Measurements from ENCODE around the gene NRDC. TPM values are rescaled to one million over a fixed set of nuclear protein-coding genes. Genes with fewer than 3 reads are reported as not detected.
"Not testable (repeated sequence)": the region's sequence is repeated elsewhere in the genome, so short reads cannot be mapped to it uniquely, and the experiment has no call there.

The NRDC gene
- total and polyA plus RNA-seq, 8 donors: 58.4 to 95.6 (median 79.2) TPM

DNA sequence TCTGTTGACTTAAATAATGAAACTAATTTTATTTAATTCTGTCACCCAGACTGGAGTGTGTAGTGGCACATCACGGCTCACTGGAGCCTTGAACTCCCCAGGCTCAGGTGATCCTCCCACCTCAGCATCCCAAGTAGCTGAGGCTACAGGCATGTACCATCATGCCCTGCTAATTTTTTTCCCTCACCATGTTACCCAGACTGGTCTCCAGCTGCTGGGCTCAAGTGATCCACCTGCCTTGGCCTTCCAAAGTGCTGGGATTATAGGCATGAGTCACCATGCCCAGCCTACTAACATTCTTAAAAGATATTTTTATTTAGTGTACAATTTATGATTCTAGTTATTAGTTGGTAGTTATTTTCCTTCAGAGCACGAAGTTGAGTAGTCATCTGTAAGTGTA is 49.5 kb downstream of the NRDC start:
- 96 to 99% (median 99%) methylated on average over 2 of the region's 2 CpGs for WGBS, 5 donors
- TF ChIP-seq POLR2AphosphoS5 (IDR thresholded peaks at IDR 0.05) (no peak), EP300 (IDR thresholded peaks at IDR 0.05) (no peak), POLR2A (IDR thresholded peaks at IDR 0.05) (no peak)
- TF ChIP-seq, protein P1, sequence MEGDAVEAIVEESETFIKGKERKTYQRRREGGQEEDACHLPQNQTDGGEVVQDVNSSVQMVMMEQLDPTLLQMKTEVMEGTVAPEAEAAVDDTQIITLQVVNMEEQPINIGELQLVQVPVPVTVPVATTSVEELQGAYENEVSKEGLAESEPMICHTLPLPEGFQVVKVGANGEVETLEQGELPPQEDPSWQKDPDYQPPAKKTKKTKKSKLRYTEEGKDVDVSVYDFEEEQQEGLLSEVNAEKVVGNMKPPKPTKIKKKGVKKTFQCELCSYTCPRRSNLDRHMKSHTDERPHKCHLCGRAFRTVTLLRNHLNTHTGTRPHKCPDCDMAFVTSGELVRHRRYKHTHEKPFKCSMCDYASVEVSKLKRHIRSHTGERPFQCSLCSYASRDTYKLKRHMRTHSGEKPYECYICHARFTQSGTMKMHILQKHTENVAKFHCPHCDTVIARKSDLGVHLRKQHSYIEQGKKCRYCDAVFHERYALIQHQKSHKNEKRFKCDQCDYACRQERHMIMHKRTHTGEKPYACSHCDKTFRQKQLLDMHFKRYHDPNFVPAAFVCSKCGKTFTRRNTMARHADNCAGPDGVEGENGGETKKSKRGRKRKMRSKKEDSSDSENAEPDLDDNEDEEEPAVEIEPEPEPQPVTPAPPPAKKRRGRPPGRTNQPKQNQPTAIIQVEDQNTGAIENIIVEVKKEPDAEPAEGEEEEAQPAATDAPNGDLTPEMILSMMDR (IDR thresholded peaks at IDR 0.05): no peak

DNA sequence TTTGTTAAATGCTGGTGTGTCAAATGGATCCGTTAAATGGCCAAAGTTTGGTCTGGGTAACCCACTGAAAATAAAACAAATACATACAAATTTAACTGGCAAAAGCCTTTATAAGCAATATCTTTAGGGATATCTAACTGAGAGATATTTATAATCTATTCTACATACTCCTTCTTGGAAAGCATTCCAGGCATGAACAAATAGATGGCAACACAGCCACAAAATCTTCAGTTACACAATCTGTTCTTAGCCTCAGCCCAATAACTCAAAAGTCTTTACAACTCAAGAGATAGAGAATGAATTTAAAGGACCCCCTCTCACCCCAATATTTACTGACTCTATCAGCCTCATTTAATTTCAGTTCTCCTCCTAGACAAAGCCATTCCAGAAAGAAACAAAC is 58.7 kb downstream of the NRDC start:
- 94 to 98% (median 96%) methylated on average over 1 of the region's 1 CpG for WGBS, 5 donors
- peaks cover 9 to 100% (median 93%) of the 10 kb centered on the region in 4 donors for H3K36me3 ChIP-seq
- H3K27me3 ChIP-seq: no peaks in the 10 kb centered on the region

More for the DNA sequence above, 49.5 kb downstream of the NRDC start:
- Histone ChIP-seq H3K9me3 (no peaks in the 10 kb centered on the region), H3K4me3 (no peak overlapping the region), H3K36me3 (peaks cover 20 to 96% (median 90%) of the 10 kb centered on the region in 4 donors), H3K27ac (no peak overlapping the region), H3K4me1 (no peaks in the 10 kb centered on the region), H3K27me3 (no peaks in the 10 kb centered on the region)
- DNase-seq: no peak
- intact Hi-C loops (cut with DNase I; ENCODE audit: low total_unique reads): no loop called here

DNA sequence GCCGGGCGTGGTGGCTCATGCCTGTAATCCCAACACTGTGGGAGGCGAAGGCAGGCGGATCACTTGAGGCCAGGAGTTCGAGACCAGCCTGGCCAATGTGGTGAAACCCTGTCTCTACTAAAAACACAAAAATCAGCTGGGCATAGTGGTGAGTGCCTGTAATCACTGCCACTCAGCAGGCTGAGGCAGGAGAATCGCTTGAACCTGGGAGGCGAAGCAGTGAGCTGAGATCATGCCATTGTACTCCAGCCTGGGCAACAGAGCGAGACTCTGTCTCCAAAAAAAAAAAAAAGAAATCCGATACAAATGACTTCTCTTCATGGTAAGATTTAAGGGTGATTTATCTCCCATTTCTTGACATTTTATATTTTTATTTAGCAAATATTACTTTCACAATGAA is 59.5 kb downstream of the NRDC start:
- peaks cover 10 to 100% (median 93%) of the 10 kb centered on the region in 4 donors for H3K36me3 ChIP-seq
- intact Hi-C loops (cut with DNase I; ENCODE audit: low total_unique reads): not testable (repeated sequence)

More for the DNA sequence above, 58.7 kb downstream of the NRDC start:
- no peaks in the 10 kb centered on the region for H3K4me1 ChIP-seq
- TF ChIP-seq, protein P1 (IDR thresholded peaks at IDR 0.05): no peak
- TF ChIP-seq POLR2AphosphoS5 (IDR thresholded peaks at IDR 0.05): no peak
- no peak for TF ChIP-seq POLR2A (IDR thresholded peaks at IDR 0.05)
- no peak for TF ChIP-seq EP300 (IDR thresholded peaks at IDR 0.05)
- intact Hi-C loops (cut with DNase I; ENCODE audit: low total_unique reads): no loop called here
- no peak overlapping the region for H3K27ac ChIP-seq
- H3K9me3 ChIP-seq: no peaks in the 10 kb centered on the region
- no peak overlapping the region for H3K4me3 ChIP-seq
- no peak for DNase-seq

DNA sequence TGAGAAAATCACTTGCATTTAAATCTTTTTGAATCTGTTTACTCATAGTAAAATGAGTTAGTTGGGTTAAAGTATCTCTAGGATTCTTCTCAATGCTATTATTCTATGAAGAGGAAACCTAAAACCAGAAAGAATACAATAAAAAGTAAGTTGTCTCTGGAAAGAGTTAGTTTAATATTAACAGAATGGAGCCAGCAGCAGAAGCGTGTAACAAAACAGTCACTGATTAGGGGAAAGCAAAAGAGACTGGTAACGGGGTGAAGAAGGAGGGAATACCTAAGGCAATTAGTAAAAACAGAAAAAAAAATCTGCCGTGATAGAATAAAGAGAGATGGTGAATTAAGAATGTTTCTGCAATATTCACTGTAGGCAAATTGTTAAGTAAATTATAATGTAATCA is 60.0 kb downstream of the NRDC start:
- WGBS, 5 donors: 45 to 68% (median 61%) methylated on average over 3 of the region's 3 CpGs
- Histone ChIP-seq H3K4me3 (no peak overlapping the region), H3K36me3 (peaks cover 16 to 100% (median 93%) of the 10 kb centered on the region in 4 donors), H3K27me3 (no peaks in the 10 kb centered on the region), H3K9me3 (no peaks in the 10 kb centered on the region), H3K4me1 (no peaks in the 10 kb centered on the region), H3K27ac (no peak overlapping the region)
- no peak for DNase-seq
- no peak for TF ChIP-seq EP300 (IDR thresholded peaks at IDR 0.05)
- intact Hi-C loops (cut with DNase I; ENCODE audit: low total_unique reads): no loop called here

More for the DNA sequence above, 59.5 kb downstream of the NRDC start:
- H3K27me3 ChIP-seq, H3K4me1 ChIP-seq, DNase-seq, H3K27ac ChIP-seq, H3K4me3 ChIP-seq, H3K9me3 ChIP-seq: not testable (repeated sequence)
- 89 to 97% (median 93%) methylated on average over 9 of the region's 9 CpGs for WGBS, 5 donors

DNA sequence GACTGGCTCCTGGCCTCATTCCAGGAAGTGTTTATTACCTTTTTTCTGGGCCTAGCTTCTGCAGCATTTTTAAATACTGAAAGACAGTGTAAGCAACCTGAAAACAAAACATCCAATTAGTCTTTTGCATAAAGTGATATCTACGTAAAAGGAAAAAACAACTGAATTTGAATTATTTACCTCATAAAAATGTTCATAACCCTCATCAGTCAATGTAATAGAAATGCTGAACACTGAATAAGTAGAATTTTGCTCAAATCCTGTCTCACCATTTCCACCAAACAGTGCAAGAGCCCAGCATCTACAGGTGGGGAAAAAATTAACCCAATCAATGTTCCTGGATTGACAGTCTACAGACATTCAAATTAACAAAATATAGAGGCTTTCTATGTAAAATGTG is 64.0 kb downstream of the NRDC start:
- 94 to 100% (median 98%) methylated on average over 1 of the region's 1 CpG for WGBS, 5 donors
- no peak for TF ChIP-seq POLR2A (IDR thresholded peaks at IDR 0.05)
- TF ChIP-seq, protein P1 (IDR thresholded peaks at IDR 0.05): no peak
- no peak for TF ChIP-seq POLR2AphosphoS5 (IDR thresholded peaks at IDR 0.05)
- TF ChIP-seq EP300 (IDR thresholded peaks at IDR 0.05): no peak
- intact Hi-C loops (cut with DNase I; ENCODE audit: low total_unique reads): no loop called here
- no peak overlapping the region for H3K4me3 ChIP-seq
- H3K9me3 ChIP-seq: no peaks in the 10 kb centered on the region
- no peaks in the 10 kb centered on the region for H3K27me3 ChIP-seq
- H3K36me3 ChIP-seq: peaks cover 27 to 98% (median 94%) of the 10 kb centered on the region in 4 donors
- no peaks in the 10 kb centered on the region for H3K4me1 ChIP-seq
- H3K27ac ChIP-seq: no peak overlapping the region
- no peak for DNase-seq
